ENCODE results near the gene BLVRB. TPM values are rescaled to one million over a fixed set of nuclear protein-coding genes. Genes with fewer than 3 reads are reported as not detected.

Gene BLVRB
- total and polyA plus RNA-seq, 2 donors (not counting 3 experiments of a cell fraction or from before 2014, with no cell fraction given) = 30.8 to 113 TPM

DNA sequence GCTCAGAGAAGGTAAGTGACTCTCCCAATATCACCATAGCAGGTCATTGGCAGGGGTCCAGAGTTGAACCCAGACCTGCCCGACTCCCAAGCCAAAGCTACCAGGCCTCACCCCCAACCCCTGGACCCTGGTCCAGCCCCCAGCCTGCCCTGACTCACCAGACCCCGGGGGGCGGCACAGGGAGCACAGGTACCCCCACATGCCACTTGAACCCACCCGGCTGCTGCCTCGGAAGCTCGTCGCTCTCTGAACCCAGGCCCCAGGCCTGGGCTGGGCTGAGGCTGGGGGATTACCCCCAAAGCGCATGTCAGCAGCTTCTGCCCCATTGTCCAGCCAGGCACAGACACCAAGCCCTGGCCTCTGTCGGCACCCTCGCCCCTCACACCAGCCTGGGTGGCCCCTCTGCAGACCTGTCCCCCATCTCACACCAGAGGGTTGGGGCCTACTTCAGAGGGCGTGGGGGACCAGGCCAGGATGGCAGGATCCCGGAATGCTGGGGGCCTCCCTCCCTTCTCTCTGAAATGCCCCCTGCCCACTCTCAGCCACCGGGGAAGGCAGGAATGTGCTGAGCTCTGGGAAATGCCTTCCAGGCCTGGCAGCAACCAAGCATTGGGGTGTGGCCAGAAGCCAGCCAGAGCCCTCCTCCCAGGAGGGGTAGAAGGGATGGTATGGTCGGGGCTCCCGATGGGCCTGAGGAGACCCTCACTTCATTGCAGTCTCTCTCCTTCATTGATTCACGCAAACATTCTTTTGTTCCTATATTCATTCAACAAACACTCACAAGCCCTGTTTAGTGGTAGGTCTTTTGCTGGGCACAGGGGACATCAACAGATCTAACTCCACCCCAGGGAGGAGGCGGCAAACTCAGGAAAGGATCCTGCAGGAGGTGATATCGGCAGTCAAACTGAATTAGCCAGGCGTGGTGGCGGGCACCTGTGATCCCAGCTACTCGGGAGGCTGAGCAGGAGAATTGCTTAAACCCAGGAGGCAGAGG lies 50.7 kb downstream of the BLVRB start:
- Histone ChIP-seq H3K4me1 (ENCODE audit: control insufficient read depth, extremely low read depth, insufficient read depth, low read length) (peaks cover 11% of the 10 kb centered on the region), H3K36me3 (ENCODE audit: control insufficient read depth in 2 of 2, extremely low read depth in 1 of 2, insufficient read depth in 2 of 2, low read length in 2 of 2) (no peaks in the 10 kb centered on the region), H3K9ac (replicated peaks; ENCODE audit: extremely low read depth, insufficient read depth, low read length) (no peak overlapping the region), H3K9me1 (replicated peaks; ENCODE audit: control insufficient read depth, extremely low read depth, insufficient read depth, low read length) (no peaks in the 10 kb centered on the region), H4K20me1 (replicated peaks; ENCODE audit: control insufficient read depth, extremely low read depth, insufficient read depth, low read length) (no peaks in the 10 kb centered on the region), H3K79me2 (ENCODE audit: control insufficient read depth, insufficient read depth, low read length) (no peaks in the 10 kb centered on the region), H3K27me3 (ENCODE audit: control insufficient read depth in 2 of 2, insufficient read depth in 2 of 2, low read length in 2 of 2) (no peaks in the 10 kb centered on the region), H3K9me3 (replicated peaks; ENCODE audit: control insufficient read depth, insufficient read depth, low read length) (no peaks in the 10 kb centered on the region), H3K27ac (ENCODE audit: insufficient read depth, low read depth, low read length) (no peak overlapping the region), H2AFZ (ENCODE audit: low read depth, low read length) (no peak overlapping the region), H3K4me3 (replicated peaks in 1 of 3; ENCODE audit: insufficient read depth in 1 of 3, low read depth in 1 of 3, low read length in 3 of 3) (no peak overlapping the region), H3K4me2 (ENCODE audit: insufficient read depth, low read length) (no peak overlapping the region)
- no TSS peak for BruUV-seq (replicated peaks)
- dilution Hi-C loops (cut with MboI; ENCODE audit: extremely low pct_ligation_motif_present, low sequenced_read_pairs) (no loop called here), intact Hi-C loops (cut with micrococcal nuclease) (no loop called here)
- POLR2A ChIA-PET = no interaction called here
- FAIRE-seq = no peak
- CTCF ChIA-PET = interaction anchor here (0.6 to 1.8 kb wide), 3 partner anchors 15 to 220 kb away, joined by 4 to 5 read pairs (median 4); no protein-coding TSS in a partner anchor
- TF ChIP-seq POLR2AphosphoS5 (IDR thresholded peaks at IDR 0.05; ENCODE audit: insufficient read depth, low read depth, low read length) (no peak), POLR2A (IDR thresholded peaks at IDR 0.05; ENCODE audit: low read depth, low read length) (no peak), JUN (IDR thresholded peaks at IDR 0.05; ENCODE audit: borderline replicate concordance, insufficient read depth, insufficient read length, low read depth) (no peak), FOS (IDR thresholded peaks at IDR 0.05; ENCODE audit: borderline replicate concordance, insufficient read depth, low read length) (no peak), MYC (IDR thresholded peaks at IDR 0.05; ENCODE audit: low read depth, low read length) (no peak), GATA2 (IDR thresholded peaks at IDR 0.05; ENCODE audit: insufficient read depth, insufficient read length, low read depth, low read length) (no peak), EZH2 (IDR thresholded peaks at IDR 0.05; ENCODE audit: borderline replicate concordance, low read depth, low read length, severe bottlenecking) (no peak)
- TF ChIP-seq, protein P1, sequence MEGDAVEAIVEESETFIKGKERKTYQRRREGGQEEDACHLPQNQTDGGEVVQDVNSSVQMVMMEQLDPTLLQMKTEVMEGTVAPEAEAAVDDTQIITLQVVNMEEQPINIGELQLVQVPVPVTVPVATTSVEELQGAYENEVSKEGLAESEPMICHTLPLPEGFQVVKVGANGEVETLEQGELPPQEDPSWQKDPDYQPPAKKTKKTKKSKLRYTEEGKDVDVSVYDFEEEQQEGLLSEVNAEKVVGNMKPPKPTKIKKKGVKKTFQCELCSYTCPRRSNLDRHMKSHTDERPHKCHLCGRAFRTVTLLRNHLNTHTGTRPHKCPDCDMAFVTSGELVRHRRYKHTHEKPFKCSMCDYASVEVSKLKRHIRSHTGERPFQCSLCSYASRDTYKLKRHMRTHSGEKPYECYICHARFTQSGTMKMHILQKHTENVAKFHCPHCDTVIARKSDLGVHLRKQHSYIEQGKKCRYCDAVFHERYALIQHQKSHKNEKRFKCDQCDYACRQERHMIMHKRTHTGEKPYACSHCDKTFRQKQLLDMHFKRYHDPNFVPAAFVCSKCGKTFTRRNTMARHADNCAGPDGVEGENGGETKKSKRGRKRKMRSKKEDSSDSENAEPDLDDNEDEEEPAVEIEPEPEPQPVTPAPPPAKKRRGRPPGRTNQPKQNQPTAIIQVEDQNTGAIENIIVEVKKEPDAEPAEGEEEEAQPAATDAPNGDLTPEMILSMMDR (IDR thresholded peaks at IDR 0.05; ENCODE audit: extremely low read depth in 1 of 2, insufficient read depth in 1 of 2, low read depth in 1 of 2, low read length in 2 of 2) = no peak
- TF ChIP-seq, protein P2, sequence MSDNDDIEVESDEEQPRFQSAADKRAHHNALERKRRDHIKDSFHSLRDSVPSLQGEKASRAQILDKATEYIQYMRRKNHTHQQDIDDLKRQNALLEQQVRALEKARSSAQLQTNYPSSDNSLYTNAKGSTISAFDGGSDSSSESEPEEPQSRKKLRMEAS (IDR thresholded peaks at IDR 0.05; ENCODE audit: insufficient read depth, insufficient read length) = no peak
- DNase-seq (ENCODE audit: low read depth, low spot score) = no peak
